ENCODE measurements around the gene HTR3E.

DNA sequence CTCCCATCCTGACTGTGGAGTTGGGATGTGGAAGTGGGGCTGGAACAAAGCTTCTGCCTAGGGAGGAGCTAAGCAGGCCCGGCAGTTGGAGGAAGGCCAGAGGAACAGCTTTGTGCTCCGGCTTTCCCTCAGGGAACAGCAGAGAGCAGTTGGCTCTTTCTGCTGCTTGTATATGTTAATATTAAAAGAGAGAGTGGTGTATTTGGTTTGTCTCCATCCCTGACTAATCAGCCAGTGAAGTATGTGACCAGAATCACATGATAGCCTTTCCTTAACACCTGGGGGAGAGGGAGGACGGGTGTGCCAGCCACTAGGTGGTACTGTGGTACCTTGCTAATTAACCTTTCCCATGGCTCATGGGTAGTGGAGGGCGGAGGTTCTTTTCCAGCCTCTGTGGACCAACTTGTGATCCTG, 48.3 kb downstream of the HTR3E start:
- TF ChIP-seq, protein P1, sequence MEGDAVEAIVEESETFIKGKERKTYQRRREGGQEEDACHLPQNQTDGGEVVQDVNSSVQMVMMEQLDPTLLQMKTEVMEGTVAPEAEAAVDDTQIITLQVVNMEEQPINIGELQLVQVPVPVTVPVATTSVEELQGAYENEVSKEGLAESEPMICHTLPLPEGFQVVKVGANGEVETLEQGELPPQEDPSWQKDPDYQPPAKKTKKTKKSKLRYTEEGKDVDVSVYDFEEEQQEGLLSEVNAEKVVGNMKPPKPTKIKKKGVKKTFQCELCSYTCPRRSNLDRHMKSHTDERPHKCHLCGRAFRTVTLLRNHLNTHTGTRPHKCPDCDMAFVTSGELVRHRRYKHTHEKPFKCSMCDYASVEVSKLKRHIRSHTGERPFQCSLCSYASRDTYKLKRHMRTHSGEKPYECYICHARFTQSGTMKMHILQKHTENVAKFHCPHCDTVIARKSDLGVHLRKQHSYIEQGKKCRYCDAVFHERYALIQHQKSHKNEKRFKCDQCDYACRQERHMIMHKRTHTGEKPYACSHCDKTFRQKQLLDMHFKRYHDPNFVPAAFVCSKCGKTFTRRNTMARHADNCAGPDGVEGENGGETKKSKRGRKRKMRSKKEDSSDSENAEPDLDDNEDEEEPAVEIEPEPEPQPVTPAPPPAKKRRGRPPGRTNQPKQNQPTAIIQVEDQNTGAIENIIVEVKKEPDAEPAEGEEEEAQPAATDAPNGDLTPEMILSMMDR (IDR thresholded peaks at IDR 0.05): peak in 11 of 12 donors; percentile 11 to 56 (median 40)
- no peak for TF ChIP-seq POLR2A (IDR thresholded peaks at IDR 0.05)
